Lower lobe of right lung (tissue), 2 donors: ENCODE measurements around the gene SMCO3. TPM values are rescaled to one million over a fixed set of nuclear protein-coding genes. Genes with fewer than 3 reads are reported as not detected.

ENCODE experiments used
- ATAC-seq, 2 donors: fragments of 200-7000 bp; cut with Tn5 transposase; one replicate each; pipeline ENCODE4 v1.9.1; 2020 to 2022; ENCODE audit warnings: mild to moderate bottlenecking in 2 of 2, moderate library complexity in 2 of 2
- DNase-seq: peaks from one replicate; pipeline ENCODE4 v3.0.0-alpha.2; 2020
- H3K27ac ChIP-seq: fragments of 200-600 bp; one replicate; pipeline ENCODE4 v1.8.0; 2022
- H3K27me3 ChIP-seq: fragments of 200-600 bp; one replicate; pipeline ENCODE4 v1.8.0; 2022; ENCODE audit warnings: low read depth
- H3K36me3 ChIP-seq: fragments of 200-600 bp; one replicate; pipeline ENCODE4 v1.8.0; 2022; ENCODE audit warnings: mild to moderate bottlenecking
- H3K4me1 ChIP-seq: fragments of 200-600 bp; one replicate; pipeline ENCODE4 v1.8.0; 2022
- H3K4me3 ChIP-seq: fragments of 200-600 bp; one replicate; pipeline ENCODE4 v1.8.0; 2022; ENCODE audit warnings: mild to moderate bottlenecking
- H3K9me3 ChIP-seq: fragments of 200-600 bp; one replicate; pipeline ENCODE4 v1.8.0; 2022
- intact Hi-C: fragments of 100-400 bp; cut with DNase I; formaldehyde crosslinking; loops from one replicate; pipeline ENCODE4 v1.11.0; 2022
- total RNA-seq: library from RNA; stranded (reverse); fragmentation: NEBNext Ultra II Directional; extraction: Animal tissue kit (Norgen Biotek cat#: 25700); gene quantifications from one replicate; pipeline ENCODE4 v1.2.1, GENCODE V29; 2021
- TF ChIP-seq, protein P1 (sequence below): fragments of 200-600 bp; IDR thresholded peaks from one replicate; pipeline ENCODE4 v1.8.0; 2022; ENCODE audit warnings: antibody characterized with exemption, mild to moderate bottlenecking
- donor health status: DM: no; HTN: yes; CAD: no; lungs with severe emphysema.

SMCO3 gene
- total RNA-seq, 1 donor from 2014 or later: 0.68 TPM

DNA sequence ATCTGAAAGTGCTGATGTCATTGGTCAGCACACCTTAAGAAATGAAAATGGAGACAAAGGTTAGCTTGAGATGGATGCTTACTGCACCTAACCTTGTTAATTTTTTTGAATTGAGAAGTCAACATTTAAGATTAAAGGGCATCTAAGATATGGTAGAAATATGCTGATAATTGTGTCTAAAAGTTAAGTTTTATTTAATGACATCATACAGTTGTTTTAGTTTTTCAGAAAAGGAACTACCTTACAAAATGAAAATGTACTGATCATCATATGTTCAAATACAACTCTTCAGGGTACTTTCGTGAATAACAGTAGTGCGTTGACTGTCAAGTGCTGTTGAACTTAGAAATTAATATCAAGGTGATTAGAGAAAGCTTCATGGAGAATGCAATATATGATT is 2.5 kb downstream of the SMCO3 start:
- Histone ChIP-seq H3K4me3 (no peak overlapping the region), H3K36me3 (no peaks in the 10 kb centered on the region), H3K27me3 (no peaks in the 10 kb centered on the region), H3K4me1 (peaks cover 11% of the 10 kb centered on the region), H3K27ac (no peak overlapping the region), H3K9me3 (no peaks in the 10 kb centered on the region)
- ATAC-seq (no peak), DNase-seq (no peak)
- TF ChIP-seq, protein P1, sequence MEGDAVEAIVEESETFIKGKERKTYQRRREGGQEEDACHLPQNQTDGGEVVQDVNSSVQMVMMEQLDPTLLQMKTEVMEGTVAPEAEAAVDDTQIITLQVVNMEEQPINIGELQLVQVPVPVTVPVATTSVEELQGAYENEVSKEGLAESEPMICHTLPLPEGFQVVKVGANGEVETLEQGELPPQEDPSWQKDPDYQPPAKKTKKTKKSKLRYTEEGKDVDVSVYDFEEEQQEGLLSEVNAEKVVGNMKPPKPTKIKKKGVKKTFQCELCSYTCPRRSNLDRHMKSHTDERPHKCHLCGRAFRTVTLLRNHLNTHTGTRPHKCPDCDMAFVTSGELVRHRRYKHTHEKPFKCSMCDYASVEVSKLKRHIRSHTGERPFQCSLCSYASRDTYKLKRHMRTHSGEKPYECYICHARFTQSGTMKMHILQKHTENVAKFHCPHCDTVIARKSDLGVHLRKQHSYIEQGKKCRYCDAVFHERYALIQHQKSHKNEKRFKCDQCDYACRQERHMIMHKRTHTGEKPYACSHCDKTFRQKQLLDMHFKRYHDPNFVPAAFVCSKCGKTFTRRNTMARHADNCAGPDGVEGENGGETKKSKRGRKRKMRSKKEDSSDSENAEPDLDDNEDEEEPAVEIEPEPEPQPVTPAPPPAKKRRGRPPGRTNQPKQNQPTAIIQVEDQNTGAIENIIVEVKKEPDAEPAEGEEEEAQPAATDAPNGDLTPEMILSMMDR: no peak
- intact Hi-C loops: no loop called here

DNA sequence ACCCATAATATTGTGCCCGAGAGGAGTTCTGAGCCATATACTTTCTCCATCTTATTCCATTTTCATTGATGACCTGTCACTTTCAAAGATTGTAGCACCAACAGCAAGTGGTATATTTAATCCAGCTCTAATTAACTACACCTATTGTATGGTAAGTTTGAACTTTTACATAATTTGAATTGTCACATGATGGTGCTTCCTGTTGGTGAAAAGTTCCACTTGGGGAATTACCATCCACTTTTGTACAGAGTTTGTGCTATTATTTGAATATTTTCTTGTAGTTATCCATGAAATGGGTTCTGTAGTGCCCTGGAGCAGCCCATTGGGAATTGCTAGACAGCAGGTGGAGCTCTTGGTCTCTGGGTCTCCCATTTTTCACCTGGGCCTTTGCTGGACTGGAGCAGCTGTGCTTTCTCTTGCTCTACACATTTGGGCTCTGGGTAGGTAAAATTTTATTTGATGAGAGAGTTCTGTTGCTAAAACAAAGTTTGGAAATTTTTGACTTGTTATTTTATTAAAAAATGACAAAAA is 3.0 kb downstream of the SMCO3 start:
- no peak for DNase-seq
- H3K4me3 ChIP-seq: no peak overlapping the region
- H3K9me3 ChIP-seq: no peaks in the 10 kb centered on the region
- no peaks in the 10 kb centered on the region for H3K36me3 ChIP-seq
- intact Hi-C loops: no loop called here
- H3K27me3 ChIP-seq: no peaks in the 10 kb centered on the region
- H3K4me1 ChIP-seq: peaks cover 11% of the 10 kb centered on the region
- H3K27ac ChIP-seq: no peak overlapping the region
- TF ChIP-seq, protein P1: peak; percentile 39
- ATAC-seq: peak in 1 of 2 donors; percentile 66

DNA sequence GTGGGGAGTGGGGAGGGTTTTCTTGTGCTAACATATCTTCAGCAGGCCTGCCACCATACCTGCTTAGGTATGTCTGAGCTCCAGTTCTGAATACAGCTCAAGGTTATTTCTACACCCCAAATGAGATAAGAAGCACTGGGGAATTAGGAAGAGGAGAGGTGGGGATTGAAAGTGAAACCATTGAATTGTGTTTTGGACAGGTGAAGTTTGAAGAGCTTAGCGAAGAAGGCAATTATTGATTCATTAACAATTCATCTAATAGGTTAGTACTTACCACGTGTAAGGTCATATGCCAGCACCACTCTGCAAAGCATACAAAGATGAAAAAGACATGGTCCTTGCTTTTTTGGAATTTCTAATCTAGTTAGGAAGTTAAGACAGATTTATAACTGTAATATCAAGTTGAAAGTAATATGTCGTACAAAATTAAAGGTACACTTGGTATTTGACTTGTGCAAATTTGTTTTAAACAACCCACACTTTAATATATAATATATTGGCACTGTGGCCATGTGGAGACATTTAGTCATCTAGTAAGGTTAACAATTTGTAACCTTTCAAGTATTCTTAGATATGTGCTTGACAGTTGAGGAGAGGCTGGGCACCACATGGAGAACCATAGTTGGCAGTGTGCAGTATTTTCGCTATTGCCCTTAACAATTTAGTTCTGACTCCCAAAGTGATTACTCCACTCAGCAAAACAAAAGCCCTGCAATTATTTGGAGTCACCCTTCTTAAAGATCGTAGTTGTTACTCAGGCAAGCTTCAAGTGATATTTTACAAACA is 3.6 kb downstream of the SMCO3 start:
- ATAC-seq (peak; percentile 83 to 94), DNase-seq (no peak)
- H3K9me3 ChIP-seq: no peaks in the 10 kb centered on the region
- peaks cover 11% of the 10 kb centered on the region for H3K4me1 ChIP-seq
- TF ChIP-seq, protein P1: no peak
- no peak overlapping the region for H3K27ac ChIP-seq
- no peaks in the 10 kb centered on the region for H3K36me3 ChIP-seq
- no peaks in the 10 kb centered on the region for H3K27me3 ChIP-seq
- intact Hi-C loops: no loop called here
- H3K4me3 ChIP-seq: no peak overlapping the region

DNA sequence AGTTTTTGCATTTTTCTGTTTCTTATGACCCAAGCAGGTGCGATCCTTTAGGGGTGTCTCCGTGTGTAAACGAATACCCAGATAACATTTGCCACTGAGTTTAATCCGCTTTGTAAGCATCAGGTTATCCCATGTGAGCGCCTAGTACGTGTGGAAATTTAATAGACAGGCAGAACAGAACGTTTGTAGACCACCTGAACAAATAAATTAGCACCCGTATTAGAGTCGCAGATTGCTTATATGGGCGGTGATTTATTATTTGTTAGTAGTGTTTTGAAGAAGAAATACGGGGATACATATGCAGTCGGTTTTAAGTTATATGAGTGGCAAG is 10.2 kb downstream of the SMCO3 start:
- TF ChIP-seq, protein P1: no peak
- peaks cover 26% of the 10 kb centered on the region for H3K4me1 ChIP-seq
- H3K36me3 ChIP-seq: peaks cover 14% of the 10 kb centered on the region
- ATAC-seq (peak; percentile 3 to 35), DNase-seq (no peak)
- H3K9me3 ChIP-seq: no peaks in the 10 kb centered on the region
- no peaks in the 10 kb centered on the region for H3K27me3 ChIP-seq
- peak overlapping the region; percentile 94 for H3K27ac ChIP-seq
- H3K4me3 ChIP-seq: peak overlapping the region; percentile 83
- intact Hi-C loops: no loop called here

DNA sequence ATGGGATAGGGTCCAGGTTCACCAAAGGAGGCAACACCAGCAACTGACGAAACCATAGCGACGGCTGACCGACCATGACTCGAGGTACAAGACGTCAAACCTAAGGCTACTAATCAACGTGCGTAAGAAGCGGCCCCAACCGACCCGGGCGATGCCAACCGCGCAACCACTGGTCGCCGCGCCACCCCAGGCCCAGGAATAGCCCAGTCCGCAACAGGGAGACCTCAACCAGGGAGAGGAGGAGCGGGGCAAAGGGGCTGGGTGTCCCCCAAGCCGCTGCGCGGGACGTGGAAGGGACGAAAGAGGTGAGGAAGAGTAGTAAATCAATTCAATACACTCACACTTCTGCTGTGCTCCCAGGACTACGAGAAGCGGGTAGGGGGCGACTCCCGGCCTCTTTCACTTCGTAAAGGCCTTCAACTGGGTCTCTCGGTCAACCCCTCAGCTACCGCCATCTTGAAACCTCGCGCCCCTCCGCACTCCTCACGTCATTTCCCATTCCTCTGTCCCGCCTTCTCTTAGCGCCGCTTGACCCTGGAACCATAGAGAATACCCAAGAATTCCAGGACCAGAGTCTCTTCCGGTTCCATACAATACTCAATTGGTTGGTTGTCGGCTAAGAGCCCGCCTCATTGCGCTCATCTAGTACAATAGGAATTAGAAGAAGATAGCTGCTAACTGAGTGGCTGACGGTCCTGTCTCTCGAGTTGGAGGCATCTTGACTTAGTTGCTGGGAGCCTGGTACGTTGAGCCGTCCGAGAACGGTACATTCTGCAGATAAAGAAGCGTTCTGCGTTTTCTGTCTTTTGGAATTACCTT is 10.8 kb downstream of the SMCO3 start, which contains the start of the genes C12orf60 and WBP11:
C12orf60 (plus strand) TSS at position 660 of the 819 bp plus-strand sequence. CDS start 19,266 bp downstream, outside the sequence.
WBP11 (minus strand) TSS at position 468 of the 819 bp plus-strand sequence. CDS start 2,095 bp downstream, outside the sequence.
- Histone ChIP-seq H3K27me3 (no peaks in the 10 kb centered on the region), H3K27ac (peak within 1 kb of the TSS; percentile 94), H3K4me3 (peak within 1 kb of the TSS; percentile 83), H3K36me3 (peaks cover 20% of the 10 kb centered on the region), H3K4me1 (peaks cover 26% of the 10 kb centered on the region), H3K9me3 (no peaks in the 10 kb centered on the region)
- TF ChIP-seq, protein P1: no peak
- intact Hi-C loops: no loop called here
- DNase-seq (peak; percentile 95), ATAC-seq (peak; percentile 100)
